Hepatocyte (in vitro differentiated cells): ENCODE measurements around the gene MOK.

Experiments used
- CTCF ChIP-seq: fragments of 200-600 bp; sonication (generic); IDR thresholded peaks from 2 replicates; pipeline ENCODE4 v1.5.1; 2016; ENCODE audit warnings: antibody characterized with exemption, mild to moderate bottlenecking; ENCODE audit not compliant: poor library complexity
- EZH2 ChIP-seq: fragments of 200-600 bp; sonication (generic); IDR thresholded peaks from 2 replicates; pipeline ENCODE4 v1.6.1; 2016; ENCODE audit warnings: antibody characterized with exemption, mild to moderate bottlenecking, borderline replicate concordance
- EZH2phosphoT487 ChIP-seq: fragments of 200-600 bp; sonication (generic); IDR thresholded peaks from one replicate; pipeline ENCODE4 v1.6.1; 2018; ENCODE audit warnings: antibody characterized with exemption, mild to moderate bottlenecking, low read depth, moderate library complexity; ENCODE audit not compliant: unreplicated experiment, severe bottlenecking

GRCh38 chr14:102201353-102201738 lies 103.6 kb downstream of the MOK start:
- TF ChIP-seq CTCF (no peak), EZH2phosphoT487 (no peak), EZH2 (no peak)
